Sigmoid colon (tissue), 4 donors: ENCODE data around the gene ISL1.

Experiments used
- CTCF ChIP-seq, 4 experiments: fragments of 450-650 bp in 3 of 4; fragments of 200-600 bp in 1 of 4; IDR thresholded peaks; one replicate each; pipeline ENCODE4 v1.5.1; 2016 to 2019; ENCODE audit warnings: antibody characterized with exemption in 4 of 4, mild to moderate bottlenecking in 3 of 4, moderate library complexity in 2 of 4
- POLR2A ChIP-seq, 2 donors: fragments of 450-650 bp; IDR thresholded peaks; one replicate each; pipeline ENCODE4 v1.6.1; 2016; ENCODE audit warnings: antibody characterized with exemption in 2 of 2, mild to moderate bottlenecking in 2 of 2, moderate library complexity in 2 of 2
- POLR2AphosphoS5 ChIP-seq, 4 donors: sonication (generic); formaldehyde crosslinking; IDR thresholded peaks; one replicate each; pipeline ENCODE4 v1.6.1; 2017; ENCODE audit warnings: antibody characterized with exemption in 4 of 4

DNA sequence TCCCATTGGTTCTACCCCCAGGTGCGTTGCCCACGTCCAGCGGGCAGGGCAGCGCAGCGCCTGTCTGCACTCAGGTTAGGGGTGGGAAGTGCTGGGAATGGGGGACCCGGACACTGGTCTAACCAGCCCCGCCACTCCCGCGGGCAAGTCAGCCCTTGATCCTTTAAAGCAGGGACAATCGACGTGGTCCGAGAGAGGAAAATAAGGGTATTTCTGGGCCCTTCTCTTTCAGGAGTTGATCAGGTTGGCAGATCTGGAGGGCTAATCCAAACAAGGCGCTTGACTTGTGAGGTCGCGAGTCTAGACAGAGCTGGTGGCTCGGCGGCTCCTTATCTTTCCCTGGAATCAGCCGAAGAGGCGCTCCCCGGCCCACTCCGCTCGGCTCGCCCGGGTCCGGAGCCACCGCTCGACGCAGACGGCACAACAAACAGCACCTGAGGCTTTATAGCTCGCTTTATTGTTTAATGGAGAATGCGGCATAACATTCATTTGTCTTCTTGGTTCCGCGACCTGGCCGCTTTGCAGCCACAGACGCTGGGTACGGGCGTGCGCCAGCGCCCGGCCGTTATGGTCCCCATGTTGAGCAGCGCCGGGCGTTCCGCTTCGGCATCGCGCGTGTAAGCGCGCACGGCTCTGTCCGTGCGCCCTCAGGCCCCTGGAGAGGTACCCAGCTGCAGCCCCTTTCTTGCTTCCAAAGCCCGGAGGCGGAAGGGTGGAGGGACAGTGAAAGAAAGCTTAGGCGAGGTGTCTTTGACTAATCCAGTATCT is 15.8 kb downstream of the ISL1 start:
- TF ChIP-seq CTCF (IDR thresholded peaks at IDR 0.05) (no peak), POLR2A (IDR thresholded peaks at IDR 0.05) (no peak), POLR2AphosphoS5 (IDR thresholded peaks at IDR 0.05) (no peak)
